ENCODE measurements around the gene GLTP.

The GLTP gene

GRCh38 chr12:109804820-109805761 lies 75.2 kb downstream of the GLTP start:
- peak; percentile 97 for TF ChIP-seq CTCF (conservative IDR thresholded peaks at IDR 0.05; ENCODE audit: control insufficient read depth, insufficient read depth, low read depth, low read length)
- DNase-seq (ENCODE audit: low read depth), result peak; percentile 47
- no peak overlapping the region for H3K4me3 ChIP-seq (ENCODE audit: control insufficient read depth, low read depth, low read length)

- TF ChIP-seq CTCF (conservative IDR thresholded peaks at IDR 0.05; ENCODE audit: control insufficient read depth, insufficient read depth, low read depth, low read length), result no peak
- no peak overlapping the region for H3K4me3 ChIP-seq (ENCODE audit: control insufficient read depth, low read depth, low read length)
- no peak for DNase-seq (ENCODE audit: low read depth)
Observed at GRCh38 chr12:109803678-109804077, 76.7 kb downstream of the GLTP start.

- no peak overlapping the region for H3K4me3 ChIP-seq (ENCODE audit: control insufficient read depth, low read depth, low read length)
- no peak for DNase-seq (ENCODE audit: low read depth)
- no peak for TF ChIP-seq CTCF (conservative IDR thresholded peaks at IDR 0.05; ENCODE audit: control insufficient read depth, insufficient read depth, low read depth, low read length)
Observed at GRCh38 chr12:109802828-109803227, 77.5 kb downstream of the GLTP start.
